Testis (tissue), 2 donors: Measurements from ENCODE around the gene ATG2A.

ENCODE experiments used
- CTCF ChIP-seq, 3 experiments: fragments of 450-650 bp in 2 of 3; fragments of 200-600 bp in 1 of 3; sonication (generic) in 1 of 3; IDR thresholded peaks; one replicate each; pipeline ENCODE4 v1.5.1; 2016 to 2019; ENCODE audit warnings: antibody characterized with exemption in 3 of 3, mild to moderate bottlenecking in 2 of 3, moderate library complexity in 1 of 3
- POLR2A ChIP-seq: fragments of 450-650 bp; IDR thresholded peaks from one replicate; pipeline ENCODE4 v1.6.1; 2017; ENCODE audit warnings: antibody characterized with exemption, mild to moderate bottlenecking, moderate library complexity

- TF ChIP-seq CTCF (IDR thresholded peaks at IDR 0.05) (no peak), POLR2A (no peak)
Measured at GRCh38 chr11:64936539-64936938, 19.5 kb upstream of the ATG2A start.
